ENCODE measurements around the gene WBP1L.
"Not testable (repeated sequence)": the region's sequence is repeated elsewhere in the genome, so short reads cannot be mapped to it uniquely, and the experiment has no call there.

Gene WBP1L

GRCh38 chr10:102850025-102850518, 106.3 kb downstream of the WBP1L start:
- no peak for DNase-seq

DNA sequence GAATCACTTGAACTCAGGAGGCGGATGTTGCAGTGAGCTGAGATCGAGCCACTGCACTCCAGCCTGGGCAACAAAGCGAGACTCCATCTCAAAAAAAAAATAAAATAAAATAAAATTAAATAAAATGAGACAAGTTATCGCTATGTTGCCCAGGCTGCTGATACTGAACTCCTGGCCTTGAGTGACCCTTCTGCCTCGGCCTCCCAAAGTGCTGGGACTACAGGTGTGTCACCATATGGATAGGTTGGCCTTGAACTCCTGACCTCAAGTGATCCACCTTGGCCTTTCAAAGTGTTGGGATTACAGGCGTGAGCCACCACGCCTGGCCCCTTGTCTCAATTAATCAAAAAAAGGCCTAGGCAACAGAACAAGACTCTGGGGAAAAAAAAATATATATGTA, 109.5 kb downstream of the WBP1L start:
- DNase-seq = not testable (repeated sequence)

DNA sequence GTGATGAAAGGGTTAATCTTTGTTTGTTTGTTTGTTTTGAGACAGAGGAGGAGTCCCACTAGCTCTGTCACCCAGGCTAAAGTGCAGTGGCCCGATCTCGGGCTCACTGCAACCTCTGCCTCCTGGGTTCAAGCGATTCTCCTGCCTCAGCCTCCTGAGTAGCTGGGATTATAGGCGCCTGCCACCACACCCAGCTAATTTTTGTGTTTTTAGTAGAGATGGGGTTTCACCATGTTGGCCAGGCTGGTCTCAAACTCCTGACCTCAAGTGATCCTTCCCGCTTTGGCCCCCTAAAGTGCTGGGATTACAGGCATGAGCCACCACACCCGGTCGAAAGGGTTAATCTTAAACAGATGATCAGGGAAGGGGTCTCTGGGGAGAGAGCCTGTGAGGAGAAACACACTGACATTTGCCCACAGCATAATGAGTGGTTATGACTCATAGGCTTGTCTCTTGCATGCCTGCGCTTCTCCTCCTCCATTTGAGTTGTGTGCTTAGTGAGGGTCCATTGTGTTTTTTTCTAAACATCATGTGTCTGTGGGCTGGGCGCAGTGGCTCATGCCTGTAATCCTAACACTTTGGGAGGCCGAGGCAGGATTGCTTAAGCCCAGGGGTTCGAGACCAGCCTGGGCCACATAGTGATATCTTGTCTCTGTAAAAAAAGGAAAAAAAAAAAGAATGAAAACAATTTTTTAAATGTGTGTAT, 112.1 kb downstream of the WBP1L start:
- DNase-seq = peak; percentile 29 to 57

DNA sequence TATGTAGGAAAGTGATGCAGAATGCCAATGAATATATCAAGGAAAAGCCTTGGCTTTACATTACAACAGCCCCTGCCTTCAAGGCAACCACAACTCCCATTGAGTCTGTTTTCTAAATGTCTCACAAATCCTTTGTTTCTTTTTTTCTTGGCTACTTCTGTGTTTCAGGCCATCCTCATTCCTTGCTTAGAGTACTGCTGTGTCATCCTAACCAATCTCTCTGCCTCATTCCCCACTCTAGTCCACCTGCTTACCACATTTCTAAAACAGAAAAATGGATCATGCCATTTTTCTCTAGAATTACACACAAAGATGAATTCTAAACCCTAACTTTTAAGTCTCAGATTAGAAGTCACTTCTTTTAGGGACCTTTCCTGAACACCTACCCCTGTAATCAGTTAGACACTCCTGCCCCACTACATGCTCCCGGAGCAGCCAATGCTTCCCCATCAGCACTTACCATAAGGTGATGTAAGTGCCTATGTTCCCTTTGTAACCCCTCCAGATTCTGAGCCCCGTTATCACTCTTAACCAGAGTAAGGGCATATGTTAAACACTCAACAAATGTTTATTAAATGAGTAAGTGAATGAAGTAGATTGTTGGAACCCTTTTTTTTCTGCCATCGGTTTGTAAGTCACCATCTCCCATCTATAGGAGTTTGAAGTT, 113.1 kb downstream of the WBP1L start:
- DNase-seq = no peak

DNA sequence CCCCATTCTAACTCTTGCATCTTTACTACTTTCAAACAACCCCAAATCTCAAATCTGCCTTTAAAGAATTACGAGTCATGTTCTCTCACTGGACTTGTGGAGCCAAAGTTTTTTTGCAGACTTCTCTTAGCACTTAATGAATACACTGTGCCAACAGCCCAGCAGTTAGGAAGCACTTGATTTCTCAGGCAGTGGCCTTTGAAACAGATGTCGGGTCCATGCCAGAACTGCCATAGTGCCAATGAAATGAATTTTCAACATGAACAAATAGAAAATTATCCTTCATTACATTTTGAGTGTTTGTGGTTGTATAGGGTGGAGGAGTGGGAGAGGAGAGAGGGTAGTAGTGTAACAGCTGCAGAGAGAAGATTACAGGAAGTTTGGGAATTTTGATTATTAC, 116.2 kb downstream of the WBP1L start:
- peak in 1 of 2 experiments; percentile 30 for DNase-seq

- DNase-seq = no peak
Observed at GRCh38 chr10:102863660-102864059, 119.9 kb downstream of the WBP1L start.

DNA sequence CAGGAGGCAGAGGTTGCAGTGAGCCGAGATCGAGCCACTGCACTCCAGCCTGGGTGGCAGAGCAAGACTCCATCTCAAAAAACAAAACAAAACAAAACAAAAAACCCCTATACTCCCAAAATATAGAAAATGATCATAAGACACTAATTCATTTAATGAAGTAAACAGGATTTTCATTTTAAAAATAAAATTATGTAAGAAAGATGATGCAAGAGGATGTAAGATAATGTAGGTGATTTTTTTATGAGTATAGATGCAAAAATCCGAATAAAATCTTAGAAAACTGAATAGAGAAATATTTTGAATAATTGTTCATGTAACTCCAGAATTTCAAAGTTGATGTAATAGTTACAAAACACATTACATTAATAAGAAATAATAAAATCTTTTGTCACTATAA, 121.9 kb downstream of the WBP1L start:
- no peak for DNase-seq
